Stimulated activated CD8-positive, alpha-beta memory T cell treated with anti-CD3 and anti-CD28 coated beads, Interleukin-2, amount 100 ng/mL, for 48 hours (primary cell): ENCODE data around the gene TM4SF1.

Experiments used
- DNase-seq, 2 donors: peaks; one replicate each; pipeline ENCODE4 v3.0.0-alpha.2; 2020; ENCODE audit warnings: low read depth in 2 of 2

Gene TM4SF1

DNA sequence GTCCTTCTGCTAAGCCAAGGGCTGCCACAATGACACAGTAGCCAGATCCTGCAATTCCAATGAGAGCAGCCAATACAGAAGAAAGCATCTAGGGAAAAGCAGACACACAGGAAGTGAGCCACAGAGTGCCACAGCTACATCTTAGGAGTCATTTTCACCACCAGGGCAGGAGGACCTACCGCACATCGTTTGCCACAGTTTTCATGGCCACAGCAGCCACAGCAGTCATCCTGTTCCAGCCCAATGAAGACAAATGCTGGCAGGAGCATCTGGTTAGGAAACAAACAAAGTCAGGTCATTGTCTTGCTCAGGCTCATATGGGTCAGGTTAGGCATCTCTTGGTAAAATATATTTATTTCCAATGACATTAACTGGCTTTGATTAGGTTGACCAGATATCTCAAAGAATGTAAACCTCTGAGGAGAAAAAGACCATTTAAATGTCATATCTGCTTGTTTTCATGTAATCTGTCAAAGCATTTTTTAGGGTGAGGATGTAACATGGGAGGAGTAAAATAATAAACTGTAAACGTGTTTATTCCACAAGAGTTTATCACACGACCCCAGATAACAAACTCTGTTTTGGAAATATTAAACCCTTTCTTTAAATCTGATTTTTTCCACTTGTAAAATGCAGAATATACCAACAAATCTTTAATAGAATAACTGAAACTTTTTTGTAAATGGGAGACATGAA, 1.8 kb downstream of the TM4SF1 start:
- no peak for DNase-seq

DNA sequence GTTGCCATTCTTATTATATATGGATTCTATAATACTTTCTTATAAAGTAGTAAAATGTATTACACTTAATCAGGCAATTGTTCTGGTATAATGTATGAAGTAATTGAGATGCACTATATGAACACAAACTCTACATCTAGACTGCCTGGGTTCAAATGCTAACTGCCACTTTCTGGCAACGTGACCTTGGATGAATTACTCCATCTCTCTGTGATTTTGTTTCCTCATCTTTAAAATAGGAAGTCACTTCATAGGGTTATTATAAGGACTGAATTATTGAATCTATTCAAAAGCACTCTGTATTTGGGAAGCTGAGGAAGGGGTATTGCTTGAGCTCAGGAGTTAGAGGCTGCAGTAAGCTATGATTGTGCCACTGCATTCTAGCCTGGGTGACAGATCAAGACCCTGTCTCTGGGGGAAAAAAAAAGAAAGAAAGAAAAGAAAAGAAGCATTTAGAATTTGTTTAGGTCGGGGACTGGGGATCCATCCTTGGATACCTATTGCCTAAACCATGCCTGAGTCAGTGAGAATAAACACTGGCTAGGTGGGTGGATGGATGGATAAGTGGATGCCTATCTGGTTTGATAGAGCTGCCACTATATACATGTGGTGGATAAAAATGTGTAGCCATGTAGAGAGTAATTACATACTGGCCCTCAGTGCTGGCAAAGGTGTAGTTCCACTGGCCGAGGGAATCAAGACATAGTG, 2.5 kb downstream of the TM4SF1 start:
- DNase-seq: no peak

DNA sequence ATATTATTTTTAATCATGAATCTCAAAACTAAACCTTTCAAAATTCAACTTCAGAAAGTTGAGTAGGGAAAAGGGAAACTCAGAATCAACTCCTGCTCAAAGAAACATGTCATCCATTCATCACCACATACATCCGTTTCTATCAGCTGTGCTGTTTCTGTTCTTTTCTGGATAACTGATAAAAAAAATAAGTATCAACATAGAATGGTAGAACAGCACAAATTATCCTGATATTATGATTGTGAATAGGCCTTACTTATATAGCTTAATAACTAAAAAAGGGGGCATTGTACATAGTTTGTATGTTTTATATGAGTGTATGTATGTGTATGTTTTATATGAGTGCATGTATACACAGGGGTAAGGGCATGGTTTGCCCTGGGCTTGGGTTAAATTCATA, 3.1 kb downstream of the TM4SF1 start:
- DNase-seq: no peak

DNA sequence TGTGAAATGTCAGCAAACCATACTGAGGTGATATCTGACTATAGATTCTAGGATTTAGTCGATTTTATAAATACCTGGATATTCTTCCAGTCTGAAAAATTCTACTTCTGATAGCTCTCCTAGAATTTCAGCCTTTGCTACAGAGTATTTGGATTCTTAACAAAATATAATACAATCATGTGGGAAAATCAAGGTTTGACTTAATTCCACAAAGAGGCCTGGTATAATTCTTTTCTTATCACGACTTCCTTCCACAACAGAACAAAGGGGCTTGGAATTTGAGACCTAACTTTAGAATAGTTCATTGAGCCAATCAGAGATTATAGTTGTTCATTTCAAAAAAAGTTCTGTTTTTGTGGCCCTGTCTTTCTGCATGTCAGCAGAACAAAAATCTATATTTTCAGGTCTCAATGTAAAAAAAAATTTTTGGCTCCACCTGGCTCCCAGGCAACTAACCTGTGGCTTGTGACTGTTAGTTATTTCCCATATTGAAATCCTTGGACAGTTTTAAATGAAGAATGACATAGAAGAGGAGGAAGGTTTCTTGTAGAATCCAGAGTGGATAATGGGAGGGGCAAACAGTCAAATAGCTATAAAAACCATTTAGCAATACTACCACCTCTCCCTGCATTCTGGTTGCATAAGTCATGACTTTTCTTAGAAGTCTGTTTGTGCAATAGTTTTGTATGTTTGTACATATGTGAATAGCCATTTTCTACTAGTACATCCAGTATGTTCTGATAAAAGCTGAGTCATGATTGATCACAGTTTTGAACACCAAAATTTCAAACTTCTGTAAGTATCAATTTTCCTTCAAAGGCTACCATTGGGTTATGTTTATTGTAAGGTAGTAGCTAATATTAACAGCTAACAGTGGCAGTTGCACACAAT, 4.0 kb downstream of the TM4SF1 start:
- no peak for DNase-seq

DNA sequence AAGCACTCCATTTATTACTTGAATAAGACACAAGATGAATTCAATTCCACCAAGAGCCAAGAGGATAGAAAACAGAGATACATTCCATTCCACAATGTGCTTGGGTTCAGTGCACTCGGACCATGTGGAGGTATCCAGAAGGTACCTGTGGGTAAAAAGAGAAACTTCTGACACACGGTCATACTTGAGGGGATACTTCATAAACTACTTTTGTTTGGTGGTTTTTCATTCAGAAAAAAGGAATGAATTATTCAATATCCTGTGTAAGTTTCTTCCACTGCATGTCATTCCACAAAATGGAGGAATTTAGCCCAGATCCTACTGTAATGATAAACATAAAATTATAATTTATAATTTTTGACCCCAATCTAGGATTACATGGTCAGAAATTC, 5.7 kb downstream of the TM4SF1 start:
- DNase-seq: no peak

DNA sequence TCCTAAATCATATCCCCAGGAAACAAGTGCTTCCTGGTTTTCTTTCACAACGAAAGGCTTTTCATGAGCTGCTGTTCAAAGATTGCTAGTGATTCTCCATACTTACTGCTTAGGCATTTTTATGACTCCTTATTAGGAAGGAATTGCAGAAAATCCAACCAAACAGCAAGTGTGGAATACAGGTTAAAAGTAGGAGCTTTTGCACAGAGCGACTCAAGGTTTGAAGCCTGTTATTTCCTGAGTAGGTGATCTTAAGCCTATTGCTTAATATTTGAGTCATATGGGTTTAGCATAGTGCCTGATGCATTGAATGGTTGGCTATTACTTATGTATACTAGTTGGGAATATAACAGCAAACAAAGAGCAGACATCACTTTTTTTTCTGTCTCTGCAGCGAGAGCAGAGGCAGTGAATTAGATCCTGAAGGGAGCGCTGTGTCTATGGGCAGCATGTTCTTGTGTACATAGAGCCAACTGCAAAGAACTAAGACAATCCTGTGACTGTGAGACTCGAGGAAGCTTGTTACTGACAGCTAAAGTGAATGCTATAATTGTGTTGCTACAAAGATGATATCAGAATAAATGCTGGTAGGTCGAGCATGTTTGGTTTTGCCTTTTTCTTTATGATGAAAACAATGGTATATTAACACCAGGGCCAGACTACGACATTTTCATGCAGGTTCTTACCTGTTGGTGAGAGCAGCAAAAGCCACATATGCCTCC, 6.3 kb downstream of the TM4SF1 start:
- no peak for DNase-seq

DNA sequence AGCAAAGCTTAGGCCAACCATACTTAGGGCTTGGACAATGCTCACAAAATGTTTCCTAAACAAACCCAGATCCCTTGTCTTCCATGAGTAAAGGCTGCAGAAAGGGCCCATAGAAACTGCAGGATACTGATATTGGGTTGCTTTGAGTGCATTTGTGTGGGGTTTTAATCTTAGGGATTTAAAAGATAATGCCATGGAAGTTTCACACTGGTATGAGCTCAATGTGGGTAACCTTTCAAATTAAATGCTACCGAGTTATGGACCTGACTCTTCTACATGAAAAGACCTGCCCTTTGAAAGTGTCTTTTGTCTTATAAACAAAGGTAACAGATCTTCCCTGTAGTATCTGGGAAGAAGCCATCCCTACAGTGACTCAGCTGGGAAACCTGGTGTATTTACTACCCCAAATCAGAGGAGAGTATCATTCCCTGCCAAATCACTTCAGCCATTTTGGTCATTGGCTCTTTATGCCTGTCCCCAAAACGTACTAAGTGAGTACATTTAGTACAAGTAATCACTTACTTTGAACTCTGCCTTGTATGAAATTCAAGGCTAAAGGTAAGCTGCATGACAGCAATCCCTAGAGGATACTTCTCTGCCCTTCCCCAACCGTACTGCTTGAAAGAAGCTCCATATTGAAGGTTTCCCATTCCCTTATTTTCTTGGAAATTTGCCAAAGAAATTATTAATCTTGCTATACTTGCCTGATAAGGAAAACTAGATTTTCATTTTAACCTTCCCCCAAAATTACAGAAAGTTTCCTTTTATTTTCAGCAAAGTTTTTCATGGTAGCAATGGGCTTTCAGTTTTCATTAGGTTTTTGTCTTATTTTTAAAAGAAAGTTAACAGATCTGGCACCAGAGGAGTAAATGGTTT, 7.2 kb downstream of the TM4SF1 start:
- no peak for DNase-seq

DNA sequence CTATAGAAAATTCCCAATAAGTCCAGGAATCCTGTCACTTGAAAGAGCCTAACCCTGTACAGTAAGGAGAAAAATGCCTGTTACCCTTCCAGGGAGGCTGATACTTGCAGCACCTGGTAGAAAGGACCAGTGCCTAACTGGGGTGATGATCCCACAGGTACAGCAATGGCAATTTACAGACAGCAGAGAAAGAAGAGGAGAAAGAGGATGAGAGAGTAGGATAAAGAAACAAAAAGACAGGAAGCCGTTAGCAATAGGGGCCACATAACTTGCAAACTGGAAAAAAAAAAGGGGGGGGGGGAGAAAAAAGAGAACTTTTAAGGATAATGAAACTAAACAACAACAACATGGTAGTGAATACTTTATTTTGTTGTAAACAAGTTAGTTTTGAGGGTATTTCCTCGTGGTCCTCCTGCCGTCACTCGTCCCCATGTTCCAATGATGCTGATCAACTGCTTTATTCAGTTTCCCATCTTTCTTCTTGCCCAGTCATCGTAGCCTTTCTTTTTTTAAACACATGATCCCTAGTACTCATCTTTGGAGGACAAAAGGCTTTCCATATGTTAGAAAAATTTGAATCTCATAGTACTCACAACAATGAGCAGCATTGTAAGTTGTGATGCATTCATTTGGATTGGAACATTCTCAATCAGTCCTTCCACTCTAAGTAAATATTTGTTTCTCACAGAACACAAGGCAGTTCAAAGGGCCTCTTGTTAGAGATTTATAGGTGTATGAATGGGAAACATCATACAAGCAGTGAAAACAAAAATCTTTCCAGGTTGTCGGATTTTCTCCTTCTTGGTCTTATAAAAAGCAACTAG, 8.6 kb downstream of the TM4SF1 start:
- DNase-seq: no peak

DNA sequence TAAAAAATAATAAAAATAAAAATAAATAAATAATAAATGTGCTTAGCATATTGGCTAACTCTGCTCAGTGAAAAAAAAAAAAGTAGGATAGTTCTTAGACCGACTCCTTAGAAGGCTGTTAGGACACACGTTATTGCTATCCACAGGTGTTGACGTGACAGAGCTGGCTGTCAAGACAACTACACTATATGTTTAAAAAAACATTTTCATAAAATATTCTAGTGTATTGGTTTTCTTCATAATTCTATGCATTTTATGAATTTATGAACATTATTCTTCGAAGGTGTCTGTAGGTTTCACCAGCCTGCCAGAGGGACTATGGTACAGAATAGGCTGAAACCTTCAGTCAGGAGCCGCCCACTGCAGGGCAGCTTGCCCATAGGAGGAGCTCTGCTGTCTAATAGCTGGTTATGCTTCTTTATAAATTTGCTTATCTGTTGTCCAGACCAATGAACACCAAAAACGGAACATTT, 9.2 kb downstream of the TM4SF1 start:
- no peak for DNase-seq

DNA sequence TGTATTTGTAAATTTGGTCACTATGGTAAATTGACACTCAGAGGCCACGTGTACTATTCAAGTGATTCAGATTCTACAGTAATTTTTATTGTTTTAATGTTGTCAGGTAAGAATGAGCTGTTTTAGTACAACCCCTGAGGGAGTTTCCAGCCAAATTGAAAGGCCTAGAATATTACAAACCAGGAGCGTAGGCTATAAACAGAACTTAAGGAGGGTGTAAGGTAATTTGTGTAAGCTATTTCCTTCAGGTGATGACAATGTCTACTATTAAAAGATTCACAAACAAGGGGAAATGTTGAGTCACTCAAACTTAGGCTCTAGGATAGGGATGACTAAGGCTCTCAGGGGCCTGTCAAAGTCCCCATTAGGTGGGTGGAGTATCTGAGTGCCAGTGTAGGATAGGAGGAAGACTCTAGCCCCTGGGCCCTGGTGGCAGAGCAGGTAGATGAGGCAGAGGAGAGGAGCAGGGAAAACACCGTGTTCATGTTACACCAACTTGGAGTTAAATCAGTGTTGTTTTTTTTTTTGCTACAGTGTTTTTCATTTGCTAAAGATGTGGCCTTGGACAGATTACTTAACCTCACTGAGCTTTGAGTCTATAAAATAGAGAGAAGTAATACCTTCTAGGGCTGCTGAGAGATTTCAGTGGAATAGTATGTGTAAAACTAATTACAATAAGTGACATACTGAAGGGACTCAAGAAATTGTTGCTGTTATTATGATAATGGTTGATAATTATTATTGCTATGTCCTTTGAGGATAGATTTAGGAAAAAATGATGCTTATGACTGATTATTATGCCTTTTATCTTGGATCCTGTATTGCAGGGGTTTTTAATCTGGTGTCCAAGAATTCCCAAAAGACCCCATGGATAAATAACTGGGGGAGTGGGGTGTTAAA, 10.3 kb downstream of the TM4SF1 start:
- peak in 1 of 2 donors; percentile 2 for DNase-seq

DNA sequence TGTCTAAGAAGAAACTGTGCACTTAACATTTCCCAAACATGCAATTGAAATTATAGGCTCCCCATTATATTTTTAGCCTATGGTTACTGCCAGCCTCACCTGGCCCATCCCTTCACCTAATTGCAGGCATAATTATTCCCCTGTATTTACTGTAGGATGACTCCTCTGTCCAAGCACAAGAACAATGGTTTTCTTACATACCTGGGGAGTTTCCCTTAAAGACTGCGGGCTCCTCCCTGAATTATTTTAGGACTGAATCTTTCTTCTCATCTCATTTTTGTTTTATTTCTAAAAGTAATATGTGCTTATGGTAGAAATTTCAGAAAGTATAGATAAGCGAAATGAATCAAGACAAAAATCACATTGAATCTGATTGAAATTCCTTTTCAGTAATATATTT, 11.4 kb downstream of the TM4SF1 start:
- DNase-seq: no peak

DNA sequence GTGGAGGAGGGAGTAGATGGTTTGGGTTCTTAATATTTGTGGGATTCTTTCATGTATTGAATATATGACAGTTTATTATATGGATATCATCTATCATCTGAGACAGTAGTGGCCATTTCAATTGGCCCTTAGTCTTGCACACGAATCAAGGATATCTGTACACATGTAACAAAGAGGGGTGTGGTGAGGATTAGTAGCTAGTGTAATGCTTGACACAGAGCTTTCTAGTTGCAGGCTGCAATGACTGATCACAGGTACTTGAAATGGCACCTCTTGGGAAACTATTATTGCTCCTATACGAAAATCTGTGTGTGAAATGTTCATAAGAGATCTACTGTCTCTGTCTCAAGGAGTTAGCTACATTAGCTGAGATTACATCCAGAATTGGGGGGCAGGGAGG, 12.8 kb downstream of the TM4SF1 start:
- no peak for DNase-seq

DNA sequence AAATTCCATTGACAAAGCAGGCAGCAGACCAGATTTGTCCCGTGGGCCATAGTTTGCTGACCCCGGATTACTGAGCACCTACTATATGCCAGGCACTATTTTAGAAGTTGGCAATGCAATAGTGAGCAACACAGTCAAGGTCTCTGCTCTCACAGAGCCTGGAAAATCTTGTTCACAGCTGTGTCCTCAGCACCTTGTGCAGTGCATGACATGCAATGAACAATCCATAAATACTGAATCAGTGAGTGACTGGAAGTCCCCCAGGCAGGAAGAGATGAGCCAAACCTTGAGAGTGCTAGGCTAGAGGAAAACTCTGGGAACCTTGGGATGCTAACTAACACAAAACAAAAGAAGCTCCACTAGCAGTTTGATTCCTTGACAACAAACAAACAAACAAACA, 14.4 kb downstream of the TM4SF1 start:
- DNase-seq: no peak

DNA sequence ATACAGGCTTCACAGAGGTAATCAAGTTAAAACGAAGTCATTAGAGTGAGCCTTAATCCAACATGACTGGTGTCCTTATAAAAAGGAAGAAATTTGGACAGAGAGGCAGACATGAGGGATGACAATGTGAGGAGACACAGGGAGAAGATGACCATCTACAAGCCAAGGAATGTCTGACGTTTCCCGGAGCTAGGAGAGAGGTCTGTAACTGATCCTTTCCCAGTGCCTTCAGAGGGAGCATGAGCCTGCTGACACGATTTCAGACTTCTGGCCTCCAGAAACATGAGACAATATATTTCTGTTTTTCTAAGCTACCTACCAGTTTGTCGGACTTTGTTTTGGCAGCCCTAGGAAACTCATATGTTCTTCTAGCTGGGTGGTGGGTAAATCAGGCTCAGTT, 15.1 kb downstream of the TM4SF1 start:
- DNase-seq: no peak

DNA sequence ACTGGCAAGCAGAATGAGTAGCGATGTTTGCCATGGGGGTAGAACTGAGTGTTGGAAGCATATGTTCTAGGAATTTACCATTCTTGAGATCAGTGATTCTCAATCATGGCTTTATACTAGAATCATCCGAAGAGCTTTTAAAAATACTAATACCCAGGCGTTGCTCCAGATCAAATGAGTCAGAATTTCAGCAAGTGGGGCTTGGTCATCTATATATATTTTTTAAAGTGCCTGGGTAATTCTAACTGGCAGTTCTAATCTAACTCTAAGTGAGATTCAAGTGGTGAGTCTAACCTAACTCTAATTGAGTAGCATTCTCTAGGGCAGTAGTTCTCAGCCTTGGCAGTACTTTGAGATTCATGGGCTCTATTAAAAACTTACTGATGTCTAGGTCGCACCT, 20.8 kb downstream of the TM4SF1 start:
- no peak for DNase-seq

DNA sequence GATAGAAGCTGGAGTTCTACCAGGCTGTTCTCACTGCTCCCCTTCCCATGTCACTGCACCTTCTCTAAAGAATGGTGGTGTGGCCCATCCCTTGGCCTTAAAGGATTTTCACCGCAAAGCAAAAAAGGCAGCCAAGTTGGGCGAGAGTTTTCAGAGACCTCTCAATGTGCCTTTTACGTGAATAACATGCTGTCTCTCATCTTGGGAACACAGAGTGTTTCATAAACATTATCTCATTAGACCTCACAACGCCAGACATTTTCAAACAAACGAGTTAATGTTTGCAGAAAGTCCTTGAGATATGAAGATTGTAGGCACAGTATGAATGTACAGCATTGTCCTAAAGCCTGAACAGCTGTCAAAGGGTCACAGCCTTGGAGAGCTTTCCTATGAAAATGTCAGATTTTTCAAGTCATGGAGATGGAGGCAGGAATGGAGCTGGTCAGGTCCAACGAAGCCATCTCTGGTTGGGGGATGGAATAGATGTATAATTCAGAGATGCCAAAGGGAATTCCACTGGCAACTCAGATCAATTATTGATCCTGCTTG, 21.3 kb downstream of the TM4SF1 start:
- DNase-seq: no peak

DNA sequence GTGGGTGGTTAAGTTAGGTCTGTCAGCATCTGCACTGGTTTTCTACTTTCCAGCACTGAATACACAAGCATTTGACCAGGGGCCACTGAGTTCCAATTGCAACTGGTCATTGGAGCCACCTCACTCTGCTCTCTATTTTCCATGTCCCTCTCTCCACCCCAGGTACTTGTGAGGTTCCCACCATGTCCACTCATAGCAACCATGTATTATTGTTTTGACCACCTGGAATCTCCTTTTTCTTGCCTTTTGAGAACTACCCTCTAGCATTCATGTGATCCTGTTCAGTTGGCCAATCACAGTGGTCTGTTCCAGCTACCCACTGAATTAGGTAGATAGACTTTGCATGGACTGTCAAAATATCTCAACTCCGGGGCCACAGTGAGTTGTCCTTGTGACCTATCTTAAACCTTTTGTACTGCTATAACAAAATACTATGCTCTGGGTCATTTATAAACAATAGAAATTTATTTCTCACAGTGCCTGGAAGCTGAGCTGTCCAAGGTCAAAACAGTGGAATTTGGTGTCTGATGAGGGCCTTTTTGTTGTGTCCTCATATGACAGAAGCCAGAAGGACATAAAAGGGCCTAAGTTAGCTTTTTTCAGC, 23.8 kb downstream of the TM4SF1 start:
- DNase-seq: no peak

DNA sequence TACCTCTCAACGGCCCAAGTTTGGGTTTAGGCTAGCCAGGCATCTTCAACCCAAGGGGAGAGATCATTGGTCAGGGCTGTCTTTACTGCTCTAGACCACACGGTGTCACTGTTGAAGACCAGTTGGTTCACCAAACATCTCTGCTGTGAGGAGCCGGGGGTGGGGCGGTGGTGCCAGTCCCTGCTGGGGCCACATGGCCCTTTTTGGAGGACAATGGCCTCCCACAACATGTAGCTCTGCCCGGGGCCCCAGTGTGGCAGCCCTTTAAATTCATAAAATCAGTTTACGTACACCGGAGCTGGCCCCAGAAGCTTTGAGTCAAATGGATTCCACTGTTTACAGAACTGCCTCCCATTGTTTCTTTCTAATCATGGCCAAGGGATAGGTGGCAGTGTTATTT, 24.9 kb downstream of the TM4SF1 start:
- DNase-seq: peak in 1 of 2 donors; percentile 4
